ENCODE results near the gene ATG13. TPM values are rescaled to one million over a fixed set of nuclear protein-coding genes. Genes with fewer than 3 reads are reported as not detected.
A peak's percentile ranks its signal among the peaks of the same experiment; 100 is the strongest.

Gene ATG13
- total RNA-seq, 1 donor from 2014 or later, result 54.4 TPM

DNA sequence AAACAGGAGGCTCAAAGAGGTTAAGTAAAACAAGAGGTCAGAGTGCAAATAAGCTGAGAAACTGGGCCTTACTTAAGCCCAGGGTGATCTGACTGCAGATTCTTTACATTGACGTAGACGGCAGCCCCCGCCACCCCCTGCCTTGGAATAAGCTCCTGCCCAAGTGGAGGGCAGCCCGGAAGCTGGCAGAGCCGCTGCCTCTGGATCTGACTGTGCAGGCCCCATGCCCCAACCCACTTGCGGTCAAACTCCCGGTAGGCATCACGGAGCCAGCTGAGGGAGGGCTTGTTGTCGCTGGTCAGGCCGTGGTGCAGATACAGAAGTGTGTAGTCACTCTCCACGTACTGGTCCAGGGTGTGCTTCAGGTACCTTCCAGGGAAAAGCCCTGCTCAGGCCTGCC lies 64.5 kb downstream of the ATG13 start:
- H3K36me3 ChIP-seq, result peaks cover 91% of the 10 kb centered on the region
- TF ChIP-seq, protein P1, sequence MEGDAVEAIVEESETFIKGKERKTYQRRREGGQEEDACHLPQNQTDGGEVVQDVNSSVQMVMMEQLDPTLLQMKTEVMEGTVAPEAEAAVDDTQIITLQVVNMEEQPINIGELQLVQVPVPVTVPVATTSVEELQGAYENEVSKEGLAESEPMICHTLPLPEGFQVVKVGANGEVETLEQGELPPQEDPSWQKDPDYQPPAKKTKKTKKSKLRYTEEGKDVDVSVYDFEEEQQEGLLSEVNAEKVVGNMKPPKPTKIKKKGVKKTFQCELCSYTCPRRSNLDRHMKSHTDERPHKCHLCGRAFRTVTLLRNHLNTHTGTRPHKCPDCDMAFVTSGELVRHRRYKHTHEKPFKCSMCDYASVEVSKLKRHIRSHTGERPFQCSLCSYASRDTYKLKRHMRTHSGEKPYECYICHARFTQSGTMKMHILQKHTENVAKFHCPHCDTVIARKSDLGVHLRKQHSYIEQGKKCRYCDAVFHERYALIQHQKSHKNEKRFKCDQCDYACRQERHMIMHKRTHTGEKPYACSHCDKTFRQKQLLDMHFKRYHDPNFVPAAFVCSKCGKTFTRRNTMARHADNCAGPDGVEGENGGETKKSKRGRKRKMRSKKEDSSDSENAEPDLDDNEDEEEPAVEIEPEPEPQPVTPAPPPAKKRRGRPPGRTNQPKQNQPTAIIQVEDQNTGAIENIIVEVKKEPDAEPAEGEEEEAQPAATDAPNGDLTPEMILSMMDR (IDR thresholded peaks at IDR 0.05), result no peak
- ATAC-seq, result no peak
- H3K27ac ChIP-seq, result no peak overlapping the region
- no peaks in the 10 kb centered on the region for H3K9me3 ChIP-seq
- H3K27me3 ChIP-seq (ENCODE audit: low read depth), result no peaks in the 10 kb centered on the region
- DNase-seq, result no peak
- H3K4me3 ChIP-seq, result no peak overlapping the region
- intact Hi-C loops (cut with DNase I), result no loop called here
- H3K4me1 ChIP-seq, result peaks cover 7% of the 10 kb centered on the region

DNA sequence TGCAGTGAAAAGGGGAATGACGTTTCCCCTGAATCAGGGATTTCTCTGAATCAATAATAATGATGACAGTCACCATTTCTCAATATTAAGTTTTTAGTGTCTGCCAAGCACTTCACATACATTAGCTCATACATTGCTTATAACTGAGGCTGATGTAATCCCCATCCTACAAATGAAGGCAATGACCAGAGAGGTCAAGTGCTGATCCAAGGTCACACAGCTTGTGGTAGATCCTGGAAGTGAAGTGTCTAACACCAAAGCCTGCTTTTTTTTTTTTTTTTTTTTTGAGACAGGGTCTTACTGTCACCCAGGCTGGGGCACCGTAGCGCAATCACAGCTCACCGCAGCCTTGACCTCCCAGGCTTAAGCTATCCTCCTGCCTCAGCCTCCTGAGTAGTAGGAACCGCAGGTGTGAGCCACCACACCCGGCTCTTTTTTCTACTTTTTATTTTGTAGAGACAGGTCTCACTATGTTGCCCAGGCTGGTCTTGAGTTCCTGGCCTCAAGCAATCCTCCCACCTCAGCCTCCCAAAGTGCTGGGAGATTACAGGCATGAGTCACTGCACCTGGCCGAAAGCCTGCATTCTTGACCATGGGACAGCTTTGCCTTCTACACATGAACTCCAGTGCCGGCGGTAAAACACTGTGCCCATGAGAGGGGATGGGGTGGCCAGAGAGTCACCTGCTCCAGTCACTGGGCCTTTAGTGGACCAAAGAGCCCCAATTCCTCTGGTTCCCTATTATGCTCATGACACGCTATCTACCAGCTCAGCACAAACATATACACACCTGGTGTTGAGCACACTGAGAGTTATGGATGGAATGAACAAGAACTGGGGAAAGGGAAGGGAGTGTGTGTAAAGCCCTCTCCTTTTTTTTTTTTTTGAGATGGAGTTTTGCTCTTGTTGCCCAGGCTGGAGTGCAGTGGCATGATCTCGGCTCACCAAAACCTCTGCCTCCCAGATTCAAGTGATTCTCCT lies 65.7 kb downstream of the ATG13 start:
- H3K27ac ChIP-seq, result no peak overlapping the region

DNA sequence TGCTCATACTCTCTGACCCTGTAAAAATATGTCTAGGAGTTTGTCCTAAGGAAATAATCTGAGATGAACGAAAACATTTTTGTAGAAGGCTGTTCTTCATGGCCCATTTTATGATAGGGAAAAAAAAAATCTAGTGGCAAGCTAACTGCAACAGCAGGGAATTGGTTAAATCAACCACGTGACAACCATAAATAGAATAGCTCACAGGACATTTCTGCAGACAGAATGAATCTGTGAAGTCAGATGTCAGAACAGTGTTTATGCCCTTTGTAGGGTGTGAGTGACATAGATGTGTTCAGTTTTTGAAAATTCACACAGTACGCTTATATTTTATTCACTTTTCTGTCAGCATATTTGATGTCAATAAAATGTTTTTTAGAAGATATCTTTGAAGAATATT lies 67.0 kb downstream of the ATG13 start:
- intact Hi-C loops (cut with DNase I), result no loop called here

More for the DNA sequence above, 65.7 kb downstream of the ATG13 start:
- ATAC-seq (no peak), DNase-seq (peak; percentile 20)
- intact Hi-C loops (cut with DNase I), result no loop called here
- H3K9me3 ChIP-seq, result no peaks in the 10 kb centered on the region
- TF ChIP-seq, protein P1 (IDR thresholded peaks at IDR 0.05), result no peak
- H3K4me1 ChIP-seq, result peaks cover 14% of the 10 kb centered on the region
- peaks cover 92% of the 10 kb centered on the region for H3K36me3 ChIP-seq
- no peaks in the 10 kb centered on the region for H3K27me3 ChIP-seq (ENCODE audit: low read depth)
- H3K4me3 ChIP-seq, result no peak overlapping the region

DNA sequence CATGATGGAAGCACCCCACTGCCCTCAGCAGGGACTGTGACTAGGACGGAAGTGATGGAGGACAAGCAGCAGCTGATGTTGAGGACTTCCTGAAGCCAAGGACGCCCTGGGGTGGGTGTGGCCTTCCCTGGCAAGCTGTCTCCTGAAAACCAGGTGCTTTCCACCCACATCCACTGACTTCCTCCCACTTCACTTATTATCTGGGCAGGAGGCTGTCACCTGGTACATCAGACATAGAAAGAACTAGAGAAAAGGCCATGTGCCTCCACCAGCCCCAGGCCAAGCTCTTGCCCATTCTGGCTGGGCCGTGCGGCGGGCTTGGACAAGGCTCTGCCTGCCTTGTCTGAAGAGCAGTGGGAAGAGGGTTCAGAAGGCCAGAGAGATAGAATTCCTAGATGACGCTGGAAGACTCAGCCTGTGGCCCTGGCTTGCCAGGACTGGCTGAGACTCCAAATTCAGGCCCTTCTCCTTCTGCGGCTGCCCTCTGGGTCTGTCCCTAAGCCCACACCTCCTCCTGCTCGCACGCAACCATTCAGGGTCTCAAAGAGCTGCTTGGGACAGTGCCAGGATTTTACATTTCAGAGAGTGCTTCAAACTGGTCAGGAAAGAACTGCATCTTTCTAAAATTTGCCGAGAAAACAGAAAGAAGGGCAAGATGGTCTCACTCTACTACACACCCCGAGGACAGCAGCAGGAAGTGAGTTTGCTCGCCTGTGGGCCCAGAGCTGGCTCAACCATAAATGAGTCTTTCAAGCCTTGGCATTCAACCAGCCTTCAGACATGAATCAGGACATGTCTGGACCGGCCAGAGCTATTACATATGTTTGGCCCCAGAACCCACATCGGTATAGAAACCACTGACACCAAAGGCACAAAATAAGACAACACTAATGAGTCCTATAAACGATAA lies 69.8 kb downstream of the ATG13 start:
- Histone ChIP-seq H3K27ac (peak overlapping the region; percentile 66), H3K4me1 (peaks cover 14% of the 10 kb centered on the region), H3K27me3 (ENCODE audit: low read depth) (no peaks in the 10 kb centered on the region), H3K9me3 (no peaks in the 10 kb centered on the region), H3K4me3 (no peak overlapping the region), H3K36me3 (peaks cover 86% of the 10 kb centered on the region)
- TF ChIP-seq, protein P1 (IDR thresholded peaks at IDR 0.05), result no peak
- peak; percentile 38 for DNase-seq
- intact Hi-C loops (cut with DNase I), result no loop called here
- ATAC-seq, result peak; percentile 40 to 58

More for the DNA sequence above, 67.0 kb downstream of the ATG13 start:
- Histone ChIP-seq H3K4me3 (no peak overlapping the region), H3K27me3 (ENCODE audit: low read depth) (no peaks in the 10 kb centered on the region), H3K36me3 (peaks cover 92% of the 10 kb centered on the region), H3K4me1 (peaks cover 14% of the 10 kb centered on the region), H3K27ac (no peak overlapping the region), H3K9me3 (no peaks in the 10 kb centered on the region)
- TF ChIP-seq, protein P1 (IDR thresholded peaks at IDR 0.05), result no peak
- ATAC-seq (no peak), DNase-seq (no peak)

DNA sequence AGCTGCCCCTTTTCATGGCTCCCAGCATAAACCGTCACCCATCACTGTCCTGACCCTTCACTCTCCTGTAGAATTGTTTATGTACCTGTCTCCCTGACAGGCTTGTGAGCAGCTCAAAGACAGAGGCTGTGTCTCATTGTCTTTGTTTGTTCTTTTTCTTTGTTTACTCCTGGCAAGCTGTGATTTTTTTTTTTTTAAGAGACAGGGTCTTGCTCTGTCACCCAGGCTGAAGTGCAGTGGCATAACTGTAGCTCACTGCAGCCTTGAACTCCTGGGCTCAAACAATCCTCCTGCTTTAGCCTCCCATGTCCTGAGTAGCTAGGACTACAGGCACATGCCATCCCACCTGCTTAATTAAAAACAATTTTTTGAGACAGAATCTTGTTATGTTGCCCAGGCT lies 73.3 kb downstream of the ATG13 start:
- ATAC-seq, result no peak
- H3K36me3 ChIP-seq, result peaks cover 91% of the 10 kb centered on the region

More for the DNA sequence above, 73.3 kb downstream of the ATG13 start:
- Histone ChIP-seq H3K4me1 (peaks cover 14% of the 10 kb centered on the region), H3K27me3 (ENCODE audit: low read depth) (no peaks in the 10 kb centered on the region), H3K4me3 (no peak overlapping the region), H3K27ac (no peak overlapping the region), H3K9me3 (no peaks in the 10 kb centered on the region)
- no peak for DNase-seq
- TF ChIP-seq, protein P1 (IDR thresholded peaks at IDR 0.05), result no peak
- intact Hi-C loops (cut with DNase I), result no loop called here
